GM19463 (cell line): Measurements from ENCODE around the gene RCAN2.

Experiments used
- ATAC-seq: cut with Tn5 transposase; IDR thresholded peaks from one replicate; pipeline ENCODE4 v1.9.1; 2021; ENCODE audit warnings: mild to moderate bottlenecking, moderate library complexity; ENCODE audit not compliant: unreplicated experiment

Gene RCAN2

DNA sequence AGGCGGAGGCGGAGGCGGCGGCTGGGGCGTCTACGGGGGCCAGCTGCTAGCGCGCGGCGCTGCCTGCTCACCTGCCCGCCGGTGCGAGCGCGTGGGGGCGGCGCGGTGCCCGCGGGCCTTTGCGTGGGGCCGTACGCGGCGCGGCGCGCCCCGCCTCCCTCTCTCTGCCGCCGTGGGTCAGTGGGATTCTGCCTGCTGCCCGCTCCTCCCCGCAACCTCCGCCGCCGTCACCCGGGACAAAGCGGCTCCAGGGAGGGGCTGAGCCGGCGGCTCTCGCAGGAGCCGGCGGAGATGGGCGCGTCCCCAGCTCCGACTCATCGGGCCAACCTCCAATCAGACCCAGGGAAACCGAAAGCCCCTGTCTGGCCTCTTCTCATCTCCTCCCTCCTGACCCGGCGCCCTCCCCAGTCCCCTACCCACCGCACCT, at the start of gene RCAN2:
TSS of gene RCAN2 (minus strand) at position 249 of the 427 bp plus-strand sequence.
- ATAC-seq, result peak; percentile 69

- no peak for ATAC-seq
Measured at GRCh38 chr6:46539866-46540265, 48.6 kb upstream of the RCAN2 start.

DNA sequence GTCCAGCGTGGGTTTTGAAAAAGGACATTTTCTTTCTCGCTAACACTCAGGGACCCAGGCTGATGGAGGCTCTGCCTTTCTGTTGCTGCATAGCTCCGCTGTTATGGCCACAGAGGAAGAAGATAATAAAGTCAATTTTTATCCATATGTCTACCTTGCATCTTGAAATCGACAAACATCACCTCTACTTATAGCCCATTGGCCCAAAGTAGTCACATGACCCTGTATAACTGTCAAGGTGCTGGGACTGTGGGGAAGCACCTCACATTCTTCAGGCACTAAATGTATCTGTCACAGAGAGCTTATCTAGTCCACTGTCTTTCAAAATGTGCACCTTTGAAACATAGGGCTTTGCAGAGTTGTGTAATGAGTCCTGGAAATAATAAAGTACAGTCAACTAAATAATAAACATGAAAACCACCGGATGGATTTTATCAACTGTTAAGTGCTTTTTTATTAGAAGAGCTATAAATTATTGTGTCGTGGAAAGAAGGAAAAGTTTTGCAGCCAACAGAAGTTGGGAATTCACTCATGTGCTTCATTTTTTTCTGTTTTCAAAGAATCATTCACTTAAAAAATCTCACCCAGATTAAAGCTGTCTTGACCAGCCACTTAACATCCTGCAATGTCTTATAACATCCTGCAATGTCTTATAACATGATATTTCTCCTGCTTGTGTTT, 47.7 kb upstream of the RCAN2 start:
- ATAC-seq, result no peak

- no peak for ATAC-seq
Measured at GRCh38 chr6:46530896-46531295, 39.6 kb upstream of the RCAN2 start.

DNA sequence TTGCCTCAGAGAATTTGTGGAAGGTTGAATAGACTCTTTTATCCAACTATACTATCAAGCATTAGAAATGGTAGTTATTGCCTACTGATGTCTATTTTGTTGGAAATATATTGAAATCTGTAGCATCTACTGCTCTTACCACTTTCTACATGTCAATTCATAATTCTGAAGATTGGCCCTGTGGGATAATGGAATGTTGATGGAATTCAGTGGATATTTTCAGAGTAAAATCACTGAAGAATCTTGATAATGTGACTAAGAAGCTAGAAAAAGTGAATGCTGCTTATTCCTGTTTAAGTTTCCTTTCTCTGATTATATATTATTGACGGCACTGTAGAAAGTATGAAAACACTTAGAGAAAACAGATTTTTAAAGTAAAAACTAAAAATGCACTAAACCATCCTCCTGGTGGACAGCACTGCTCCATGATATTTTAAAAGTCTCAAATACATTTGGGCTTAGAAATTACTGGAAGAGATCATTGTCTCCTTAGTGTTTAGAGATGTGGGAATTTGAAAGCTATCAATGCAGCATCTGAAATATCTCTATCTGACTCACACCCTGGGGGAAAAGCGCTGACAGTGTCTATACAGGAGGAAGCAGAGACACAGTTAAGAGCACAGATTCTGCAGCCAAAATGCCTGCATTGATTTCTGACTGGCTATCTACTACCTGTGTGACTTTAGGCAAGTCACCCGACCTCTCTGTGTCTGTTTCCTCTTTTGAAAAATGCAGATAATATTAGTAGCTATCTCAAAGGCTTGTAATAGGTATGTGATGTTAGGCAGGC, 37.9 kb upstream of the RCAN2 start:
- ATAC-seq, result no peak

GRCh38 chr6:46526607-46527006, 35.4 kb upstream of the RCAN2 start:
- no peak for ATAC-seq

DNA sequence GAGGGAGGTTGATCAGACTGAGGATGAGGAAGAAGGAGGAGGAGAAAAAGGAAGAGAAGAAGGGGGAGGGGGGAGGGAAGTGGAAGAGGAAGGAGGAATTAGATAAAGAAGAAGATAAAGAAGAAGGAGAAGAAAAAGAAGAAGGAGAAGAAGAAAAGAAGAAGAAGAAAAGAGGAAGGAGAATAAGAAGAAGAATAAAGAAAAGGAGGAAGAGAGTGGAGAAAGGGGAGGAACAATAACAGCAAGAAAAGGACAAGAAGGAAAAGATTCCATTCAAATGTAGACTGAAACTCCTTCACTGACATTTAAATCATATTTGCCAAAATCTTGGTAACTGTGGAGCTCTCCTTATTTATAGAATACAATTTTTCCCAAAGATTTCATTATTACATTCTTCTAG, 34.3 kb upstream of the RCAN2 start:
- no peak for ATAC-seq

- no peak for ATAC-seq
Measured at GRCh38 chr6:46521464-46521971, 30.3 kb upstream of the RCAN2 start.

- ATAC-seq, result no peak
Measured at GRCh38 chr6:46517202-46517601, 26.0 kb upstream of the RCAN2 start.

- ATAC-seq, result no peak
Measured at GRCh38 chr6:46513533-46513932, 22.3 kb upstream of the RCAN2 start.

- no peak for ATAC-seq
Measured at GRCh38 chr6:46511320-46511719, 20.1 kb upstream of the RCAN2 start.

GRCh38 chr6:46510651-46511050, 19.4 kb upstream of the RCAN2 start:
- ATAC-seq, result no peak

DNA sequence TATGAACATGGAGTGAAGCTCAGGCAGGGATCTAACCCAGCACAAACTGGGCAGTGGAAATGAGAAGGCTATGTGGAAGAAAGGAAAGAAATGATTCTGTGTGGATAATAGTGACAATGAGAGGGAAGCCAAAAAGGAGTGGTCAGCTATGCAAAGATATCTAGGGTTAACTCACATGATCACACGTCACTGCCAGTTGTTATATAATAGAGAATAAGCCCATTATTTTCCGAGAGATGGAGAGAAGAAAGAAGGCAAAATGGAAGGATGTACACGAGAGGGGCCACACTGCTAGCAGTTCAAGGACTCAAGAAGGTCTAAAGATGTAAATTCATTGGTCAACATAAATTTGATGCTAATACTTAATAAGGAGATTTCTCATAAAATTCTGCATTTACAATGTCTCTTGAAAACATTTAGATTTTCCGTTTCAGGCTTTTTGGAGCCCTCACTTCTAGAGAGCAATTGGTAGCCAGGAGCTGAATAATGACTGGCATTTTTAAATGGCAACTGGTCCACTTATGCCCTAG, 18.8 kb upstream of the RCAN2 start:
- no peak for ATAC-seq

GRCh38 chr6:46509063-46509462, 17.8 kb upstream of the RCAN2 start:
- no peak for ATAC-seq

- no peak for ATAC-seq
Measured at GRCh38 chr6:46507426-46507825, 16.2 kb upstream of the RCAN2 start.

DNA sequence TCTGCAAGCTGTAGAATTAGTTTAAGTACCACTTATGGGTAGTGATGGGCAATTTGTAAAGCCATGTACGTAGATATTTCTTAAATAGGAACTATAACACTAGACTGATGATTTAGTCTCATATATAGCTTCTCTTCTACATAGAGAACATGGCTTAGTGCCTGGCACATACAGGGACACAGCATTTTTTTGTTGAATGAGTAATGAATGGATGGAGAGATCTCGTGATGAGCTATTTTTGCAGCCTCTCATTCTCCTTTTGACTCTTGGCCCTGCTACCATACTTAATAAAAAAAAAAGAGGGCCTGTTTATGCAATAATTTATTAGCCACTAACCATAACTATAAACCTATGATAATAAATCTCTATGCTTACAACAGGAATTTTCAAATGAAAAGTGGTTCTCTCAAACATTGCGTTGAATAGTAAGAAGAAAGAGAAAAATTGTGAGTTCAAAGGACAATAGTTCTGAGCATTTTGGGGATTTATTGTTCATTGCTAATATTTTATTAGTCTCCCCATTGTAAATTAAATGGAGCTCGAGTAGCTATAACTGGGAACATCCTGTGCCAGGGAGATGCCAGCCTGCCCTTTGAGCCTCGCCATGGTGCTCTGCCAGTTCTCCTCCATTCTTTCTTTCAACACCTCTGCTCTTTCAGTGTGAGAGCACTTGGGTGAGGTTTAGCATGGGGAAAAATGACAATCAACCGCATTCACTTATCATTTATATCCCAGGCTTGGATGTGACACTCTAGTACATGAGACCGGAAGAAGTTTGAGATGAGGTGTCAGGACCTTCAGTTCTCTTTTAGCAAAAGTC, 14.7 kb upstream of the RCAN2 start:
- ATAC-seq, result no peak

- no peak for ATAC-seq
Measured at GRCh38 chr6:46504242-46504641, 13.0 kb upstream of the RCAN2 start.

GRCh38 chr6:46502486-46503119, 11.4 kb upstream of the RCAN2 start:
- ATAC-seq, result no peak

DNA sequence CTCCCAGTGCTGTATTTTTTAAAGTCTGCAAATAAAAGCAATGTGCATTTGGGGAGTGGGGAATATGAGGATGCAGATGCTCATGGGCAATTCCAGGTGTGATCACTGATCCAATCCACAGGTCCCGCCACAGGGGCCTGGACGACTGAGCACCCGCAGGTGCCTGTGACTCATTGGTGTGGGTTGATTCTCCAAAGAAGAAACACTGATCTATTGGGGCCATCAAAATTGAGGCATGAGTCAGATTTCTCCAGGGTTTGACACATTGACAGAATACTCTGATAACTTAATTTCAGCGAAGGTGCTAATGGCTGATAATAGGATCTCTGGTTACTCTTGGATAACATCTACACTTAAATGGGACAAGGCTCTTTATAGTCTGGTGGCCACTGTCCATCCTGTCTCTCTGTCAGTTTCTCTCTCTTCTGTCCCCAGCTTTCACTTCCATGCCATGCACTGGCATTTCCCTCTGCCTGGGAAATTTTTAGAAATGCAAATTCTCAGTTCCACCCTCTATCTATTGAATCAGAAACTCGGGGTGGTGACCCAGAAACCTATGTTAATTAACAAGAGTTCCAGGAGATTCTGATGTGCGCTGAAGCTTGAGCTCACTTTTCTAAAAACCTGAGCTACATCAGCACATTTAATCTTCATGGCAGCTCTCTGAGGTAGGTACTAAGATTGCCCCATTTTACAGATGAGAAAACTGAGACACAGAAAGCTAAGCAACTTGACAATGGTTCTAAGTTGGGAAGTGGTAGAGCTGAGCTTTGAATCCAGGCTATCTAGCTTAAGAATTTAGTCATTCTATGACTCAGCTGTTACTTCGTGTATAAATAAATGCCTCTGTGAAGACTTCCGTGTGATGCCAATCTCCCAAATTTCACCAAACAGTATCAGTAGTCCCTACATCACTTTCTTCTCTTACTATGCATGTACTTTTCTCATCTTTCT, 10.2 kb upstream of the RCAN2 start:
- ATAC-seq, result no peak

- ATAC-seq, result no peak
Measured at GRCh38 chr6:46500382-46500781, 9.1 kb upstream of the RCAN2 start.
